Activated naive CD8-positive, alpha-beta T cell (primary cell): ENCODE data around the gene HAUS3.

Experiments
- H3K27ac Mint-ChIP-seq: one replicate; pipeline ENCODE4 v1.8.0; 2021; ENCODE audit warnings: mixed read lengths
- H3K27me3 Mint-ChIP-seq: one replicate; pipeline ENCODE4 v1.8.0; 2021; ENCODE audit warnings: mixed read lengths
- H3K36me3 Mint-ChIP-seq: one replicate; pipeline ENCODE4 v1.8.0; 2021; ENCODE audit warnings: mixed read lengths
- H3K4me1 Mint-ChIP-seq: one replicate; pipeline ENCODE4 v1.8.0; 2021; ENCODE audit warnings: low read depth, mixed read lengths
- H3K4me3 Mint-ChIP-seq: one replicate; pipeline ENCODE4 v1.8.0; 2021; ENCODE audit warnings: mild to moderate bottlenecking, mixed read lengths
- H3K9me3 Mint-ChIP-seq: one replicate; pipeline ENCODE4 v1.8.0; 2021; ENCODE audit warnings: low read depth, mixed read lengths

HAUS3 gene, protein sequence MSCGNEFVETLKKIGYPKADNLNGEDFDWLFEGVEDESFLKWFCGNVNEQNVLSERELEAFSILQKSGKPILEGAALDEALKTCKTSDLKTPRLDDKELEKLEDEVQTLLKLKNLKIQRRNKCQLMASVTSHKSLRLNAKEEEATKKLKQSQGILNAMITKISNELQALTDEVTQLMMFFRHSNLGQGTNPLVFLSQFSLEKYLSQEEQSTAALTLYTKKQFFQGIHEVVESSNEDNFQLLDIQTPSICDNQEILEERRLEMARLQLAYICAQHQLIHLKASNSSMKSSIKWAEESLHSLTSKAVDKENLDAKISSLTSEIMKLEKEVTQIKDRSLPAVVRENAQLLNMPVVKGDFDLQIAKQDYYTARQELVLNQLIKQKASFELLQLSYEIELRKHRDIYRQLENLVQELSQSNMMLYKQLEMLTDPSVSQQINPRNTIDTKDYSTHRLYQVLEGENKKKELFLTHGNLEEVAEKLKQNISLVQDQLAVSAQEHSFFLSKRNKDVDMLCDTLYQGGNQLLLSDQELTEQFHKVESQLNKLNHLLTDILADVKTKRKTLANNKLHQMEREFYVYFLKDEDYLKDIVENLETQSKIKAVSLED

GRCh38 chr4:2241410-2242353, at the start of gene HAUS3, which contains the start of gene POLN:
Gene HAUS3 (minus strand): TSS chr4:2242121. CDS start chr4:2240946, 1,175 bp downstream.
Gene POLN (minus strand): TSS chr4:2242121. CDS start chr4:2229231, 12,890 bp downstream.
- peak within 1 kb of the TSS; percentile 84 for H3K27ac Mint-ChIP-seq
- no peaks in the 10 kb centered on the region for H3K9me3 Mint-ChIP-seq
- H3K4me1 Mint-ChIP-seq = peaks cover 54% of the 10 kb centered on the region
- H3K36me3 Mint-ChIP-seq = peaks cover 12% of the 10 kb centered on the region
- no peaks in the 10 kb centered on the region for H3K27me3 Mint-ChIP-seq
- H3K4me3 Mint-ChIP-seq = peak within 1 kb of the TSS; percentile 92

- H3K36me3 Mint-ChIP-seq = peaks cover 2% of the 10 kb centered on the region
- peak overlapping the region; percentile 65 for H3K4me3 Mint-ChIP-seq
- no peaks in the 10 kb centered on the region for H3K27me3 Mint-ChIP-seq
- H3K27ac Mint-ChIP-seq = peak overlapping the region; percentile 88
- no peaks in the 10 kb centered on the region for H3K9me3 Mint-ChIP-seq
- peaks cover 53% of the 10 kb centered on the region for H3K4me1 Mint-ChIP-seq
Measured at GRCh38 chr4:2290974-2291704, 49.2 kb upstream of the HAUS3 start.

- H3K36me3 Mint-ChIP-seq = peaks cover 2% of the 10 kb centered on the region
- H3K27me3 Mint-ChIP-seq = no peaks in the 10 kb centered on the region
- H3K4me3 Mint-ChIP-seq = peak overlapping the region; percentile 65
- peak overlapping the region; percentile 88 for H3K27ac Mint-ChIP-seq
- no peaks in the 10 kb centered on the region for H3K9me3 Mint-ChIP-seq
- H3K4me1 Mint-ChIP-seq = peaks cover 48% of the 10 kb centered on the region
Measured at GRCh38 chr4:2290488-2290887, 48.6 kb upstream of the HAUS3 start.

GRCh38 chr4:2289955-2290333, 48.0 kb upstream of the HAUS3 start:
- Mint-ChIP-seq H3K9me3 (no peaks in the 10 kb centered on the region), H3K27me3 (no peaks in the 10 kb centered on the region), H3K36me3 (peaks cover 2% of the 10 kb centered on the region), H3K4me3 (no peak overlapping the region), H3K27ac (no peak overlapping the region), H3K4me1 (peaks cover 48% of the 10 kb centered on the region)

GRCh38 chr4:2289311-2289954, 47.5 kb upstream of the HAUS3 start:
- H3K36me3 Mint-ChIP-seq = peaks cover 2% of the 10 kb centered on the region
- H3K27me3 Mint-ChIP-seq = no peaks in the 10 kb centered on the region
- no peak overlapping the region for H3K4me3 Mint-ChIP-seq
- H3K4me1 Mint-ChIP-seq = peaks cover 47% of the 10 kb centered on the region
- no peaks in the 10 kb centered on the region for H3K9me3 Mint-ChIP-seq
- H3K27ac Mint-ChIP-seq = no peak overlapping the region

GRCh38 chr4:2288051-2288541, 46.2 kb upstream of the HAUS3 start:
- no peaks in the 10 kb centered on the region for H3K36me3 Mint-ChIP-seq
- no peak overlapping the region for H3K27ac Mint-ChIP-seq
- no peaks in the 10 kb centered on the region for H3K27me3 Mint-ChIP-seq
- H3K9me3 Mint-ChIP-seq = no peaks in the 10 kb centered on the region
- H3K4me1 Mint-ChIP-seq = peaks cover 43% of the 10 kb centered on the region
- no peak overlapping the region for H3K4me3 Mint-ChIP-seq

- H3K27ac Mint-ChIP-seq = no peak overlapping the region
- no peaks in the 10 kb centered on the region for H3K36me3 Mint-ChIP-seq
- H3K9me3 Mint-ChIP-seq = no peaks in the 10 kb centered on the region
- H3K4me3 Mint-ChIP-seq = no peak overlapping the region
- H3K4me1 Mint-ChIP-seq = peaks cover 42% of the 10 kb centered on the region
- H3K27me3 Mint-ChIP-seq = no peaks in the 10 kb centered on the region
Measured at GRCh38 chr4:2287594-2287915, 45.6 kb upstream of the HAUS3 start.

- no peak overlapping the region for H3K4me3 Mint-ChIP-seq
- no peaks in the 10 kb centered on the region for H3K27me3 Mint-ChIP-seq
- peaks cover 42% of the 10 kb centered on the region for H3K4me1 Mint-ChIP-seq
- no peaks in the 10 kb centered on the region for H3K36me3 Mint-ChIP-seq
- H3K27ac Mint-ChIP-seq = no peak overlapping the region
- no peaks in the 10 kb centered on the region for H3K9me3 Mint-ChIP-seq
Measured at GRCh38 chr4:2286904-2287593, 45.1 kb upstream of the HAUS3 start.

GRCh38 chr4:2285613-2286381, 43.9 kb upstream of the HAUS3 start:
- no peaks in the 10 kb centered on the region for H3K9me3 Mint-ChIP-seq
- H3K4me1 Mint-ChIP-seq = peaks cover 46% of the 10 kb centered on the region
- no peak overlapping the region for H3K27ac Mint-ChIP-seq

DNA sequence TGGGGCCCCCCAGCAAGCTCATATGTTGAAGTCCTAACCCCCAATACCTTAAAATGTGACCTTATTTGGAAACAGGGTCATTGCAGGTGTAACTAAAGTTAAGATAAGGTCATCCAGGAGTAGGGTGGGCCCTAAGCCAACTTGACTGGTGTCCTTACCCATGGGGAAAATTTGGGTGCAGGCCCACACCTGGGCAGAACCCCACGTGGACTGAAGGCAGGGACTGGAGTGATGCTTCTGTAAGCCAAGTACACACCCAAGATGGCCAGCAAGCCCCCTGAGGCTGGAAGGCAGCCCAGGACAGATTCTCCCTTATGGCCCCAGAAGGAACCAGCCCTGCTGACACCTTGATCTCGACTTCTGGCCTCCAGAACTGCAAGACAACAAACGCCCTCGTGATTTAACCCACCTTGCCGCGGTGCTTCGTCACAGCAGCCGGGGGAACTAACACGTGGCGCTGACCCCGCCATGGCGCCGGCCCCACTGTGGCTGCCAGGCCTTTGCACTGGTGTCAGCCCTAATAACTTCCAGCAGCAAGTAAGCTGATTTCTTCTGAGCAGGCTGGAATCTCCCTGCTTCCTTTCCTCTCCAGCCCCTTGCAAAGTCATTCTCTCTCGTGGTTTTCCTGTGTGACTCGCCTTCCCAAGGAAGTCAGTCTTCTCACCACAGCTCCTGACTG, 43.2 kb upstream of the HAUS3 start:
- Mint-ChIP-seq H3K9me3 (no peaks in the 10 kb centered on the region), H3K36me3 (no peaks in the 10 kb centered on the region), H3K4me3 (no peak overlapping the region), H3K4me1 (peaks cover 41% of the 10 kb centered on the region), H3K27me3 (no peaks in the 10 kb centered on the region), H3K27ac (no peak overlapping the region)

More at GRCh38 chr4:2285613-2286381, 43.9 kb upstream of the HAUS3 start:
- H3K36me3 Mint-ChIP-seq = no peaks in the 10 kb centered on the region
- no peaks in the 10 kb centered on the region for H3K27me3 Mint-ChIP-seq
- H3K4me3 Mint-ChIP-seq = no peak overlapping the region

- no peak overlapping the region for H3K27ac Mint-ChIP-seq
- H3K4me3 Mint-ChIP-seq = no peak overlapping the region
- no peaks in the 10 kb centered on the region for H3K36me3 Mint-ChIP-seq
- peaks cover 40% of the 10 kb centered on the region for H3K4me1 Mint-ChIP-seq
- no peaks in the 10 kb centered on the region for H3K27me3 Mint-ChIP-seq
- H3K9me3 Mint-ChIP-seq = no peaks in the 10 kb centered on the region
Measured at GRCh38 chr4:2284161-2284933, 42.4 kb upstream of the HAUS3 start.

GRCh38 chr4:2283199-2283711, 41.3 kb upstream of the HAUS3 start:
- H3K4me1 Mint-ChIP-seq = peaks cover 38% of the 10 kb centered on the region
- no peaks in the 10 kb centered on the region for H3K27me3 Mint-ChIP-seq
- H3K27ac Mint-ChIP-seq = no peak overlapping the region
- H3K36me3 Mint-ChIP-seq = no peaks in the 10 kb centered on the region
- no peaks in the 10 kb centered on the region for H3K9me3 Mint-ChIP-seq
- no peak overlapping the region for H3K4me3 Mint-ChIP-seq
